Renal cortex interstitium (tissue), 11 donors: ENCODE data around the gene SPATA22. TPM values are rescaled to one million over a fixed set of nuclear protein-coding genes. Genes with fewer than 3 reads are reported as not detected.
"Not testable (repeated sequence)": the region's sequence is repeated elsewhere in the genome, so short reads cannot be mapped to it uniquely, and the experiment has no call there.

Experiments
- DNase-seq, 11 donors: peaks; one replicate each; pipeline ENCODE4 v3.0.0-alpha.2; 2013; ENCODE audit warnings: low read depth in 9 of 11, low spot score in 4 of 11; ENCODE audit errors: extremely low read depth in 1 of 11
- polyA plus RNA-seq, 3 donors: library from polyadenylated mRNA; unstranded; fragments of 120-200 nt; gene quantifications; one replicate each; pipeline ENCODE4 v1.2.1, GENCODE V29; 2013; ENCODE audit not compliant: insufficient read length in 3 of 3

SPATA22 gene
- polyA plus RNA-seq, 3 donors: 0.36 to 0.65 (median 0.40) TPM

DNA sequence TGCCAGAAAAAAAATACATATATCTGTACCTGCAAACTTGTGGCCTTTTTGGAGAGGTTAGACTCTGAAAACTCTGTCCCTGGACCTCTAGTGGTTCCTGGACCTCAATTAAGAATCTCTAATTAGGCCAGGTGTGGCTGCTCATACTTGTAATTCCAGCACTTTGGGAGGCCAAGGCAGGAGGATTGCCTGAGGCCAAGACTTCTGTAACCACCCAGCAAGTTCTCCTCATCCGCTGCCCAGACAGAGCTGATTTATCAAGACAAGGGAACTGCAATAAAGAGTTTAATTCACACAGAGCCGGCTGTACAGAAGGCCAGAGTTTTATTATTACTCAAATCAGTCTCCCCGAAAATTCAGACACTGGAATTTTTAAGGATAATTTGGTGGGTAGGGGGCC, 8.4 kb upstream of the SPATA22 start:
- no peak for DNase-seq

DNA sequence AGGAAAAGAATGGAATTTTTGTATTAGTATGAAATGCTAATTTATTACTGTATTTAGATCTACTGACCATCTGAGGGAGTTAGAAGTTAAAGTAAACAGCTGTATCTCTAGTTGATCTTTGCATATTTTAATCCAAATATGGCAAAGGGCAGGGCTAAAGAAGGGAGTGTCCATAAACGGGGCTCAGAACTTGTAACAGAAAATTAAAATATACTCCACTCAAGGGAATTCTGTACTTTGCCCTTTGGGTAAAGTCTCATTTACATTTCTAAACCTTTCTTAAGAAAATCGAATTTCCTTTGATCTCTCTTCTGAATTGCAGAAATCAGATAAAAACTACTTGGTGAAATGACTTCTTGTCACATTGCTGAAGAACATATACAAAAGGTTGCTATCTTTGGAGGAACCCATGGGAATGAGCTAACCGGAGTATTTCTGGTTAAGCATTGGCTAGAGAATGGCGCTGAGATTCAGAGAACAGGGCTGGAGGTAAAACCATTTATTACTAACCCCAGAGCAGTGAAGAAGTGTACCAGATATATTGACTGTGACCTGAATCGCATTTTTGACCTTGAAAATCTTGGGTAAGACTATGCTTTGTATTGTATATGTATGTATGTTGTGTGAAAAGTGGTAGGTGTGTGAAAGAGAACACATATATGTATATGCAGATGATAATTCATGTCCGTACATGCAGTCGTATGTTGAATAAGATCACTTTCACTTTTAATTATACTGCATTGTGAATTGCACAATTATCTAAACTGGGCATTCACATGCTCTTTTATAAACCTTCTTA, 4.4 kb upstream of the SPATA22 start, which contains the start of gene ASPA:
TSS of gene ASPA (plus strand) at position 186 of the 799 bp plus-strand sequence. CDS start at position 349, 163 bp downstream.
- peak in 2 of 11 donors; percentile 29 to 40 for DNase-seq

DNA sequence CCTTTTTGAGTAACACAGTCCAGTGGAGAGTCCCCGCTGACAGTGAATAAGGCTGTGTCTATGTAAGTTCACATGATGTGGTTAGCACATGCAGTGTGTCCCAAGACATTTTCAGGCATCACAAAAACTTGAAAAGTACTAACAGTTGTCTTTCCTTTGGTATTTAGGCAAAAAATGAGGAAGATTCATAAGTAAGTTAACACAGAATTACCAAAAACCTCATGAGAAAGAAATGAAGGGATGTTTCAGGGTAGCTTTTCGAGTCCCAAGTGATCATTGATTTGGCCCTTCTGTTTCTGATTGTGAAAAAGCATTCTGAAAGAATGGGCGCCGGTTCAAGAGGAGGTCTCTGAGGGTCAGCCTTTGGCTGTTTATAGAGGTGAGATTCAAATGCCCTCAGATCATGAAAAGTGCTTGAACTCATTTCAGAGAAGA, 3.6 kb upstream of the SPATA22 start:
- no peak for DNase-seq

DNA sequence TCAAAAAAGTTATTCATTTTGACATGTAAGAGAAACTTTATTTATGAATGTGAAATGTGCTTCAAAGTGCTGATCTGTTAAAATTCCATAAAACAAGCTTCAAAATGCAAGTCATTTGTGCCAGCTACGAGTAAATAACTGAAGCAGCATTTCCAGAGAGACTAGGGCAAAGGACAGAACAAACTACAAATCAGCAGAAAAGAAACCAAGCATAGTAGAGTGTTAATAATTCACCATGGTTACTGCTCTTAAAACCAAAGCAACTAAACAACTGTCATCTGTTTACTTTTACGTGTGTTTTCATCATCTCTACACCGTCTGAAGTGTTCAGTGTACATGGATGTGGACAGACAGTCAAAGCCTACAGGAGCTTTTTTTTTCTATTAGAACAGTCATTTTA, 2.6 kb upstream of the SPATA22 start:
- DNase-seq: peak in 7 of 11 donors; percentile 7 to 64 (median 27)

DNA sequence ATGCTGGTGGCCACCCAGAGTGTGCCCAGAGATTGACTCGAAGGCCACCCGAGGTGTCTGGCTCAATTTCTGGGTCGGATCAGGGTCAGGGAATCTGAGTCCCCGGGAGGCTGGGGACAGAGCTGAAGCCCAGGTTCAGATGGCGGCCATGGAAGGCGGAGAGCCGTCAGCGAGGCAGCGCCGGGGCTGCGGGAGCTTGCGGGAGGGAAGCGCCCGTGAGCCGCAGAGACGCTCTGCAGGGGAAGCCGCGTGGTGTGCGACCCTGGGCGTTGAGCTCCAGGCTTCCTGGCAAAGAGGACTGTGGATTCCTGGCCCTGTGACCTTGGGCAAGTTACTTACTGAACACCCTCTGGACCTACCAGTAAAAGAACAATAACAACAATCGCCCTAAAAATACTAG, 518 bp upstream of the SPATA22 start:
- no peak for DNase-seq

DNA sequence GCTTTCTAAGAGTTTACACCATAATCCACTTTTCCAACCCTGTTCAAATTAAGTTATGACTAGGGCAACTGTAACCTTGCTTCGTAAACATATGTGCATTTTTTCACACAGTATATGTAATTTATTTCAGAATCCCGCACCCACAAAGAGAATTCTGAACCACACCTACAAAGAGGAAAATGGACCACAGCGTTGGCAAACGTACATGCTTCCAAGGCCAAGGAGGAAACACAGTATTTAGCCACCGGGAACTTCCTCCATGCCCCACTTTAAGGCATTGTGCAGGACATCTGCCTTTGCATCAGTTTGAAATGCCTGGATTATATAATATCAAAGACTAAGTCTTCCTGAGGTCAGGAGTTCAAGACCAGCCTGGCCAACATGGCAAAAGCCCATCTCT, 2.1 kb downstream of the SPATA22 start:
- DNase-seq: no peak

DNA sequence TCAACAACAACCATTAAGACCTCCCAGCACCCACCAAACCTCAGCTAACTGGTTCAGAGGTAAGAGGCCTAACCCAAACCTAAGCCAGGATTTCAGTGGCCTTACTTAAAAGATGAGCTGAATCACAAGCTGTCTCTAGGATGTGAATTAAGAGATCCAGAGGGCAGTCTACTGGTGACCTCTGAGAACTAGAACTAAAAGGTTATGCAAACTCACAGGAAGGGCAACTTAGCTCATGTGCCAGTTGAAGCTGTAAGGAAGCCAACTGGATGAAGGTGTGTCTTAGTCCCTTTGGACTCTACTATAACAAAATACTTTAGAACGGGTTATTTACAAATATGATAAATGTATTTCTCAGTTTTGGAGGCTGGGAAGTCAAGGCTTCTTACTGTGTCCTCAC, 5.3 kb downstream of the SPATA22 start:
- not testable (repeated sequence) for DNase-seq

DNA sequence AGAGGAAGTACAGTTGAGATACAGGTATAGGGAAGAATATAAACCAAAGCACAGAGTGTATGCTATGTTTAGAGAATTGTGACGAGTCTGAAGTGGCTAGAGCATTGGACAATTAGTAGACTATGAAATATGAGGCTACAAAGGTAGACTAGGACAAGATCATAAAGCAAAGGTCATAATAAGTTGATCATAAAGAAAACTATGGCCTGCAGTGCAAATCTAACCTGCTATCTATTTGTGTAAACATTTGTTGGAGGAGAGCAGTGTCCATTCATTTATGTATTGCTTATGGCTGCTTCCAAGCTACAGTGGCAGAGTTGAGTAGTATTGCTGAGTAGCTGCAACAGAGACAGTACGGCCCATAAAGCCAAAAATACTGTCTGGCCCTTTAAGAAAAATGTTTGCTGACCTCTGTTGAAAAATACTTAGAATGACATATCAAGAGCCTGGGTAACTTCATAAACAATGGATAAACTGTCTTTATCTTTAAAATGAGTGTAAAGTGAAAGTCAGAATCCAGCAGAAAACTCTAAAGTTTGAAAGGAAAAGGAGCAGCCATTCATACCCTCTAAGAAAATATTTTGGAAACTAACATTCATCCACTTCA, 23.5 kb downstream of the SPATA22 start:
- DNase-seq: no peak

DNA sequence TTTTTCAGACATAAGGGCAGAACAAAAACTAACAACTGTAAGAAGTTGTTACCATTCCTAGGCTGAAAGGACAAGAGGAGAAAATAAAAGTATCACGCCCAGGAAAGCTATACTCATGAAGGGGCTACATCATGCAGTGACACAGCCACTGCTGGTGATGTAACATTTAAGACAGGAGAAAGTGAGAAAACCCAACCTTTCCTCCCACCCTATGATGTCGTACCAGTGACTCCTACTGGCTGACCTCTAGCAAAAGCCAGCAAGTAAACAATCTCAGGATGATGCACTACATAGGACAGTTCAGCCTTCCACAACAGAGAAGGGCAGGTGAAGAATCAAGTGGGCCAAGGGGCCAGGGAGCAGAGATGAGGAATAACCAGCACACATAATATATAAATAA, 24.0 kb downstream of the SPATA22 start:
- DNase-seq: no peak

DNA sequence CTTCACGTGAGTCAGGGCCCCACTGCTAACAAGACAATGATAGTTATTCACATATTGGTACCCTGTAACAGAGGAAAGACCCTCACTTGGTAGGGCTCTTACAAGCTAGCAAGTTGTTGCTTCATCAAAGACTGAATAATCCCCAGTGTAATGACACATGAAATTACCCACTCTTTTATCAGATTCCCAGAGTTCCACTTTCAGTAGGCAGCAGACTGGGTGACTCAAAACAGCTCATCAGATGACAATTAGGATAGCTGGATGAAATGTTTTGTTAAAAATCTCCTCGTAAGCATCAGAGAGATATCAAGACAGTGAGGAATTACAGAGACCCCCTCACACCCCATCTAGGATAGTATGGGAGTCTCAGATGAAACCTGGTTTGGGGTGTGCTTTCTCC, 31.2 kb downstream of the SPATA22 start:
- no peak for DNase-seq

DNA sequence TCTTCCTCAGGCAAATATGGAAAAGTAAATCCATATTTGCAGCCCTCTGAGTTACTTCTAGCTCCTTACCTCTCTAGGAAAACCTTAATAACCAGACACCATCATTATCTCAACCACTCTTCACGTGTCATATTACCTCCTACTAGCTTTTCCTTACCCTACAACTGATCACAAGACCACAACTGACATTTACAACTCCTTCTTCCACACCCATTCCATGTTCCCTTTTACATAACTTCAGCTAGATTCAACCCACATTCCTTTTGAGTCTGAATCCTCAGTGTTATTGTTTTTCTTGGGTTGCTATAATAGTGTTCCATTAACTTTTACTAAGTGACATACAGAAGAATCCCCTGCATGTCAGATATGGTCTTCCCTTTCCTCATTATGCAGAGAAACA, 33.3 kb downstream of the SPATA22 start:
- no peak for DNase-seq

DNA sequence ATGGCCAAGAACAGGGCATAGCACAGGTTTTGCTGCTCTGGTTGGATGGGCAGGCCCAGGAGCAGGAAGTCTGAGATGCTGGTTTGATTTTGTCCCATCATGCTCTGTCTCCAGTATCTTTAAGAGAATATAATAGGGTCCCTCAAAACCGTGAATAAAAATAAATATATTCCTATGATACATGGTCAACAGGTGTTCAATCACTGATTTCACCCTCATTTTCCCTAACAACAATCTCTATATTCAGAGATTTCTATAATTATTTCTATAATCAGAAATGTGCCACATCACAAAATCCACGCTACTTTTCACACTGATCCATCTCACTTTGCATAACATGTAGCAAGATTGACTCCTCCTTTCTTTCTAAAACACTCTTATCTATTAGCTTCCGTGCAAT, 37.9 kb downstream of the SPATA22 start, which contains the start of gene OR1E2:
TSS of gene OR1E2 (minus strand) at position 101 of the 400 bp plus-strand sequence. CDS start at position 101, 0 bp downstream.
- DNase-seq: no peak

DNA sequence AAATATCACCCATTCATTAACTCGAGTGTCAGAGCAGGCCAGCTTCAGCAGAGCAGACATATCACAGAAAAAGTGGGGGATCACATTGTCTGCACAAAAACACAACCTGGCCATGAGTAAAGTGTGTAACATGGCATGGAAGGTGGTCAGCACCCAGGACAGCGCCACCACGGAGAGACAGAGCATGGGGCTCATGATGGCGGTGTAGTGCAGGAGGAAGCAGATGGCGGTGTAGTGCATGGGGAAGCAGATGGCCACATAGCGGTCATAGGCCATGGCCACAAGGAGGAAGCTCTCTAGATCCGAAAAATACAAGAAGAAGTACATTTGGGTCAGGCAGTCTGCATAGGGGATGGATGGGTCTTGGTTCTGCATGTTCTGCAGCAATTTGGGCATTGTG, 38.4 kb downstream of the SPATA22 start:
- DNase-seq: peak in 2 of 11 donors; percentile 4

DNA sequence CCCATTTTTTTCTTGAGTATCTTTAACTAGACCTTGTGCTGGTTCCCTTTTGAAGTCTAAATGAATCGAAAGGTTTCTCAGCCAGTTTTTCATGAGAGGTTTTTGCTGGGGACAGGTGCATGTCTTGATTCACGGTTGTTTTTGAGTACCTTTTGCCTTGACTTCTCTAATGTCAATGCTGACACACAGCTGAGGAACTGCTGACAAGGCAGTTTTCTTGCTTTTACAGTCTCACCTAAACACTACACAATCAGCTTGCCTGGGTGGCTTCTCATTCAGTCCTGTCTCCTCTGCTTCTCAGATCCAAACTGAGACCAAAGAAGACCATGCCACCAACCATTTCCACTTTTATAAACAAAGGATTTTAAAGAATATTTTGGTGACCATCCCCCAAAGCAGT, 53.4 kb downstream of the SPATA22 start:
- DNase-seq: no peak

DNA sequence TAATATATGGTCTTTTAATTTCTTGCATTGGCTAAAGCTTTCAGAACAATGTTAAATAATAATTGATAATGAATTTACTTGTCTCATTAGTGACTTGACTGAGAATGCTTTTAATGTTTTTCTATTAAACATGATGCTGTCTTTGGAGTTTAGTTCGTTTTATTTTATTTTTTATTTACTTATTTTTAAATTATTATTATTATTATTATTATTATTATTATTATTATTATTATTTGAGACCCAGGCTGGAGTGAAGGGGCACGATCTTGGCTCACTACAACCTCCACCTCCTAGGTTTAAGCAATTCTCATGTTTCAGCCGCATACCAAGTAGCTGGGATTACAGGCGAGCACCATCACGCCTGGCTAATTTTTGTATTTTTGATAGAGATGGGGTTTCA, 56.0 kb downstream of the SPATA22 start:
- DNase-seq: peak in 2 of 11 donors; percentile 2 to 8

DNA sequence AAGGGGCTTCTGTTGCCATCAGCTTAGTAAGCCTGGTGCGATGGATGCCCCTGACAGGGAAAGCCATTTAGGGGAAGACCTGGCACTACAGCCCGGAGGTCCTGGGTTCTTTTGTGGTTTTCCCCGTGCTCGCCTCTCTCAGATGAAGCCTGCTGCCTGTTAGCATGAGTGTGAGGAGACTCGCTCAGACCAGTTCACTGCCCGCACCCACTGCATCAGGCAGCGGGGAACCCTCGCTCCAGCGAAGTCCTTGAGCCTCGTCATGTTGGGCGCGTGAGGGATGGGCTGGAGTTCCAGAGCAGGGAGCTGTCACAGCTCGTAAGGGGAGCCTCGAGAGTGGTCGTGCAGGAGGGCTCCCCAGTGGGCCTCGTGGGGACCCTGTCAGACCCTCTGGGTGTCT, 59.4 kb downstream of the SPATA22 start:
- DNase-seq: not testable (repeated sequence)

DNA sequence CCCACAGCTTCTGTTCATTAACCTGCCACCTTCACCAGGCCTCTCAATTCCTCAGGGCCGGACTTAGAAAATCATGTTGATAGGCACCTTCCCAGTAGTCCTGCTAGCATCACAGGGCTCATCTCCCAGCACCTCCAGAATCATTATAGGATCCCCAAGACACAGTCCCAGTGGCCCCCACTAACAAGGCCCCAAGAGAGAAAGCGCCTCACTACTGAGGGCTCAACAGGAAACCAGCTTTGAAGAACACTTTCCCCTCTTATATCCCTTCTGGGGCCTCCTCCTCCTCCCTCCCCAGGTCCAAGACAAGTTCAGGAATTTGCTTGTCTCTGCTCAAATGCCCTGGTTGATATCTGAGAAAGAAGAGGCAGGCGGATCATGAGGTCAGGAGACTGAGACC, 60.5 kb downstream of the SPATA22 start, which contains the start of gene OR3A3:
TSS of gene OR3A3 (plus strand) at position 301 of the 400 bp plus-strand sequence.
- no peak for DNase-seq

DNA sequence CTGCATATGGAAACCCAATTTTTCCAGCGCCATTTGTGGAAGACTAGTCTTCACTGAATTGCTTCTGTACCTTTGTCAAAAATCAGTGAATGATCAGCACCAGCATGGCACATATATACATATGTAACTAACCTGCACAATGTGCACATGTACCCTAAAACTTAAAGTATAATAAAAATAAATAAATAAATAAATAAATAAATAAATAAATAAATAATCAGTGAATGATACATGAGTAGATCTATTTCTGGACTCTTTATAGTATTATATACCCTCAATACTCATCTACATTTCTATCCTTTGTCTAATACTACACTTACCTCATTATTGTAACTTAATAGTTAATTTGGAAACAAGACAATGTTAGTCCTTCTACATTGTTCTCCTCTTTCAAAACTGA, 67.8 kb downstream of the SPATA22 start:
- DNase-seq: not testable (repeated sequence)

DNA sequence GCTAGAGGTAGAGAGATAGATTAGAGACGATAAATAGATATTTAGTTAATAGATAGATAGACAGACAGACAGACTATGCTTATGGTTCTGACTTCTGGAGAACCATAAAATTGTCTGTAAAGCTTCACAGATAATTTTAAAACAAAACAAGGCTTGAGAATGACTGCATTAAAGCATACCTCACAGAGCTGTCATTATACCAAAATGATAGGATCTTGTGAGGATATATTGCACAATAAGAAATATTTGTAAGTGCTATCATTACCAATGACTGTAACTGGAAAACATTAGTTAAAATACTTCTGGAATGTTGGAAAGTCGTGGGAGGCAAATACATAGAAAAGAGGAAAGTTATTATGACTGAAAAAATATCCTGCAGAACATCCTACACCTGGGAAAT, 69.8 kb downstream of the SPATA22 start:
- DNase-seq: no peak

DNA sequence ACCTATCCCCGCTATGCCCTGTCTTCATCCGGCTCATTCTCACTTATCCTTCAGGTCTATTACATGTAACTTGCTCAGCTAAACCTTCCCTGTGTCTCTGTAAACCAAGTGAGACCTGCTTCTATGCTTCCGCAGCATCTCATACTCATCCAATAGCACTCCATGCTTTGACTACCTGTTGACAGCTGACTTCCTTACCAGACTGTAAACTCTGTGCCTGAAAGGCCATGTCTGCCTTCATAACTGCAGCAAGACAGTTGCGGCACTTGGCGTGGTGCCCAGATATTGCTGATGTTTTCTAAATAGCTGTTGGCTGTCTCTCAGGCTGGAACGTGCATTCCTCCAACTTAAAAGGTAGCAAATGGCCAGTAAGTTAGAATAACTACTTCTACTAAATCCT, 71.6 kb downstream of the SPATA22 start:
- DNase-seq: no peak
